ENCODE results near the gene RANGAP1.

Gene RANGAP1

DNA sequence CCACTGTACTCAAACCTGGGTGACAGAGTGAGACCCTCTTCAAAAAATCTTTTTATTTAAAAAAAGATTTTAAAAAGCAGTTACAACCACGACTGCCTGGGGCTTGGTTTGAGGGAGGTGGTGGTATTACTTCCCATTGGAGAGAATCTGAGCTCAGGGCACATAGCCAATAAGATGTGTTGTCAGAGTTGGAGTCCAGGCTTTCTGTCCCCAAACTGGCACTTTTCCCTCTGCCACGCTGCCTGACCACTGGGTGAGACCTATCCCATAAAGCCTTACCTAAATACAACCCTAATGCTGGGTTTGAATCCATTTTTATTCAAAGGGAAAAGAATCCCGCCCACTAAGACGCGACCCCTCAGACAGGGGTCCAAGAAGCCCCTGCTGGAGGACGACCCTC lies 56.8 kb downstream of the RANGAP1 start:
- no peak overlapping the region for H3K4me3 ChIP-seq (replicated peaks; ENCODE audit: low read depth, low read length)
- TF ChIP-seq, protein P1, sequence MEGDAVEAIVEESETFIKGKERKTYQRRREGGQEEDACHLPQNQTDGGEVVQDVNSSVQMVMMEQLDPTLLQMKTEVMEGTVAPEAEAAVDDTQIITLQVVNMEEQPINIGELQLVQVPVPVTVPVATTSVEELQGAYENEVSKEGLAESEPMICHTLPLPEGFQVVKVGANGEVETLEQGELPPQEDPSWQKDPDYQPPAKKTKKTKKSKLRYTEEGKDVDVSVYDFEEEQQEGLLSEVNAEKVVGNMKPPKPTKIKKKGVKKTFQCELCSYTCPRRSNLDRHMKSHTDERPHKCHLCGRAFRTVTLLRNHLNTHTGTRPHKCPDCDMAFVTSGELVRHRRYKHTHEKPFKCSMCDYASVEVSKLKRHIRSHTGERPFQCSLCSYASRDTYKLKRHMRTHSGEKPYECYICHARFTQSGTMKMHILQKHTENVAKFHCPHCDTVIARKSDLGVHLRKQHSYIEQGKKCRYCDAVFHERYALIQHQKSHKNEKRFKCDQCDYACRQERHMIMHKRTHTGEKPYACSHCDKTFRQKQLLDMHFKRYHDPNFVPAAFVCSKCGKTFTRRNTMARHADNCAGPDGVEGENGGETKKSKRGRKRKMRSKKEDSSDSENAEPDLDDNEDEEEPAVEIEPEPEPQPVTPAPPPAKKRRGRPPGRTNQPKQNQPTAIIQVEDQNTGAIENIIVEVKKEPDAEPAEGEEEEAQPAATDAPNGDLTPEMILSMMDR (IDR thresholded peaks at IDR 0.05; ENCODE audit: low read depth, low read length, missing control alignments), result no peak

GRCh38 chr22:41226723-41227655 lies 59.0 kb downstream of the RANGAP1 start:
- TF ChIP-seq, protein P1 (IDR thresholded peaks at IDR 0.05; ENCODE audit: low read depth, low read length, missing control alignments), result no peak
- no peak for DNase-seq (ENCODE audit: extremely low read depth, low read depth)
- no peak overlapping the region for H3K4me3 ChIP-seq (replicated peaks; ENCODE audit: low read depth, low read length)

More for the DNA sequence above, 56.8 kb downstream of the RANGAP1 start:
- no peak for DNase-seq (ENCODE audit: extremely low read depth, low read depth)

GRCh38 chr22:41223535-41223934 lies 62.5 kb downstream of the RANGAP1 start:
- no peak for DNase-seq (ENCODE audit: extremely low read depth, low read depth)
- H3K4me3 ChIP-seq (replicated peaks; ENCODE audit: low read depth, low read length), result no peak overlapping the region

DNA sequence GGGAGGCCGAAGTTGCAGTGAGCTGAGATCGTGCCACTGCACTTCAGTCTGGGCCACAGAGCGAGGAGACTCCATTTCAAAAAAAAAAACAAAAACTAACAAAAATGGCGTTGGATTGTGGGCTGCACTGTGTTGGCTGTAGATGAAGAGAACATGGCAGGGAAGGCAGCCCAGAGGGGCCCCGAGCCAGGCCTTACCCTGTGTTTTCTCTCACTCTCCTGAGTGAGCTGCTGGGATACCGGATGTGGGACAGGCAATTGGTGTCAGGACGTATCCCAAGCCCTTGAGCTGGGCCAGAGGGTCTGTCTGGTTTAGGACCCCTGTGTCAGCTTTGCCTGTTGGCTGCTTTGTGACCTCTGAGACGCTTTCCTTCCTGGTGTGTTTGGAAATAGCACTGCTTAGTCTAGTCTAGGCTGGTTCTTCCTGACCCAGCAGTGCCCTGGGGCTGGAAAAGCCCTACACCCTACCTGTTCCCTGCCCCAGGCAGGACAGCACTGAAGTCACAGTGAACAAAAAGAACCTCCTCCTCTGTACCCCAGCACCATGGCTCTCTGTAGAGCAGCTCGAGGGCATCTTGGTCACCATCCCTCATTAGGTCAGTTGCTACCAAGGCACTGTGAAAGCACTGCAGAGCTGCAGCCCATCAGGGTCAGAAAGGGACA lies 63.0 kb downstream of the RANGAP1 start:
- TF ChIP-seq, protein P1 (IDR thresholded peaks at IDR 0.05; ENCODE audit: low read depth, low read length, missing control alignments), result no peak
- DNase-seq (ENCODE audit: extremely low read depth, low read depth), result no peak
- no peak overlapping the region for H3K4me3 ChIP-seq (replicated peaks; ENCODE audit: low read depth, low read length)

More at GRCh38 chr22:41223535-41223934, 62.5 kb downstream of the RANGAP1 start:
- TF ChIP-seq, protein P1 (IDR thresholded peaks at IDR 0.05; ENCODE audit: low read depth, low read length, missing control alignments), result no peak

GRCh38 chr22:41217553-41218157 lies 68.3 kb downstream of the RANGAP1 start:
- TF ChIP-seq, protein P1 (IDR thresholded peaks at IDR 0.05; ENCODE audit: low read depth, low read length, missing control alignments), result no peak
- DNase-seq (ENCODE audit: extremely low read depth, low read depth), result no peak
- H3K4me3 ChIP-seq (replicated peaks; ENCODE audit: low read depth, low read length), result no peak overlapping the region

- TF ChIP-seq, protein P1 (IDR thresholded peaks at IDR 0.05; ENCODE audit: low read depth, low read length, missing control alignments), result no peak
- no peak overlapping the region for H3K4me3 ChIP-seq (replicated peaks; ENCODE audit: low read depth, low read length)
- no peak for DNase-seq (ENCODE audit: extremely low read depth, low read depth)
Observed at GRCh38 chr22:41216984-41217383, 69.0 kb downstream of the RANGAP1 start.
